Cardiac septum (tissue), 1 donor: ENCODE results near the gene OR56A3. TPM values are rescaled to one million over a fixed set of nuclear protein-coding genes. Genes with fewer than 3 reads are reported as not detected.
"Not testable (repeated sequence)": the region's sequence is repeated elsewhere in the genome, so short reads cannot be mapped to it uniquely, and the experiment has no call there.

Experiments used
- DNase-seq: peaks from one replicate; pipeline ENCODE4 v3.0.0-alpha.2; 2020; ENCODE audit warnings: low spot score
- intact Hi-C: fragments of 100-400 bp; cut with DNase I; formaldehyde crosslinking; loops from one replicate; pipeline ENCODE4 v1.14.0; 2022
- long read RNA-seq: library from polyadenylated mRNA; unstranded; transcript quantifications from one replicate; pipeline ENCODE4 v2.0.0, GENCODE V29; 2021
- total RNA-seq: library from RNA; stranded (reverse); fragmentation: NEBNext Ultra II Directional; extraction: Animal tissue kit (Norgen Biotek cat#: 25700); gene quantifications from one replicate; pipeline ENCODE4 v1.2.1, GENCODE V29; 2021
- donor health status: DM: no; HTN: no; CAD: no.

OR56A3 gene, protein sequence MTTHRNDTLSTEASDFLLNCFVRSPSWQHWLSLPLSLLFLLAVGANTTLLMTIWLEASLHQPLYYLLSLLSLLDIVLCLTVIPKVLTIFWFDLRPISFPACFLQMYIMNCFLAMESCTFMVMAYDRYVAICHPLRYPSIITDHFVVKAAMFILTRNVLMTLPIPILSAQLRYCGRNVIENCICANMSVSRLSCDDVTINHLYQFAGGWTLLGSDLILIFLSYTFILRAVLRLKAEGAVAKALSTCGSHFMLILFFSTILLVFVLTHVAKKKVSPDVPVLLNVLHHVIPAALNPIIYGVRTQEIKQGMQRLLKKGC
- total RNA-seq: not detected
- long read RNA-seq: 0 reads

DNA sequence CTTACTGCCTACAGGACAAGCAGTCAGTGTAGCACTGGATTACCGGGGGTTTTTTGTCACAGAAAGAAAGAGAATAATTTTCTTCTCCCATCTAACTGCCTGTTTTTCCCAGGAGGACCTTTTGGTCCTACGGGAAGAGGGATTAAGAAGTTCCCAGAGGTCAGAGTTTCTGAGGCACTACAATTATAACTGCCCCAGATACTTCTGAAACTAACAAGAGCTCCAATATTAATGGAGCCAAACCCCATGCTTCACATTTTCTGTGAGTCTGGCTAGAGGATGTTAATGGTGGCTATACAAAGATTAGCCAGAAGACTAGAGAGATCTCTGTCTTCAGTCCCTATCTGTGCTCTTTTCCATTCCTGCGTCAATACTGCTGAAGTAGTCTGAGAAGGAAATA, at the start of gene OR56A3:
OR56A3 (plus strand) TSS at position 301 of the 400 bp plus-strand sequence. CDS start 5,096 bp downstream, outside the sequence.
- intact Hi-C loops: no loop called here
- no peak for DNase-seq

DNA sequence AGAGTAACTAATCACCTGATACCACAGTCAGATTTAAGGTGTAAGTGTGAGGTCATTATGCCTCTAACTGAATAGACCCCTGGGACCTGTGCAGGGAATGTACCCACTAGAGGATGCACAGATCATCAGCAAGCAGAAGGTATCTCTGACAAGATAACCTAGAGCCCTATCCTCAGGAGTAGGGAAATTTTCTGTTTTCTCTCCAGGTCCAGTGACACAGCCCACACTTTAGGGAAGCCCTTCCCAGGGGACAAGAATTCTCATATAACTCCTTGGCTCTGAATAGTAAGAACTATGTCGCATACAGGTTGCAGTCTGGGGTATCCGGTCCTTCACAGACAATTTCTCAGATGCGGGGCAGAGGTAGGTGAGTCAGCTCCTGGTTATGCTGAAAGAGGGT, 49.1 kb upstream of the OR56A3 start, which contains the start of gene OR52E5:
OR52E5 (plus strand) TSS at position 301 of the 400 bp plus-strand sequence. CDS start 7,569 bp downstream, outside the sequence.
- no peak for DNase-seq
- intact Hi-C loops: no loop called here

DNA sequence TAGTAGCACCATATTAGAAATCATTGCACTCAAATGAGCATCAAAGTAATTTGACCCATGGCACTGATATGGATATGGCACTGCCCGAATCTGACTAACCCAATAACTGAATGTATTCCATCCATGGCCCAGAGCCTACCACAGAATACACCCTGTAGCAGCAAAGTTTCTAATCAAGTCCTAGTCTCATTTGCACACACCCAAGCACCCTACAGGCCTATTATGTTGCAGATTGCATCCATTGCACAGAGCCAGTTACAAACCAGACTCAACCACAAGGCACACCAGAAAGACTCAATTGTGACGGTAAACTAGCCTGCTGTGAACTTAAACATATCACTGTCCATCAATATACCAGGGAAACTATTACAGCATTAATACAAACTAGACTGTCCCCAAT, 42.5 kb upstream of the OR56A3 start:
- DNase-seq: no peak
- intact Hi-C loops: no loop called here

GRCh38 chr11:5910540-5910939, 31.5 kb upstream of the OR56A3 start:
- DNase-seq: no peak
- intact Hi-C loops: no loop called here

DNA sequence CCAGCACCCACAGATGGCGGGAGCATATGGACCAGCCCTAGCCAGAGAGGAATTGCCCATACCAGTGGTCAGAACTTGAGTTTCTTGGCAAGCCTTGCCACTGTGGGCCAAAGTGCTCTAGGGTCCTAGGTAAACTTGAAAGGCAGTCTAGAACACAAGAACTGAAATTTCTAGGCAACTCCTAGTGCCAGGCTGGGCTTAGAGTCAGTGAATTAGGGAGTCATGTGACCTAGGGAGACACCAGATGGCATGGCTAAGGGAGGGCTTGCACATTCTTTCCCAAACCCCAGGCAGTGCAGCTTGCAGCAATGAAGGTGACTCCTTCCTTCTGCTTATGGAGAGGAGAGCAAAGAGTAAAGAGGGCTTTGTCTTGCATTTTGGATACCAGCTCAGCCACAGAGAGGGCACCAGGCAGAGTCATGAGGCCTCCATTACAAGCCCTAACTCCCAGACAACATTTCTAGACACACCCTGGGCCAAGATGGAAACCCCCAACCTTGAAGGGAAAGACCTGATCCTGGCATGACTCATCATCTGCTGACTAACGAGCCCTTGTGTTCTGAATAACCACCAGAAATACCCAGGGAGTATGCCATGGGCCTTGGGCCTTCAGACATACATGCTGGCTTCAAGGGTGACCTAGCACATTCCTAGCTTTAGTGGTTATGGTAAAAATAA, 19.2 kb upstream of the OR56A3 start:
- intact Hi-C loops: no loop called here
- no peak for DNase-seq

GRCh38 chr11:5923427-5923776, 18.6 kb upstream of the OR56A3 start:
- no peak for DNase-seq
- intact Hi-C loops: no loop called here

DNA sequence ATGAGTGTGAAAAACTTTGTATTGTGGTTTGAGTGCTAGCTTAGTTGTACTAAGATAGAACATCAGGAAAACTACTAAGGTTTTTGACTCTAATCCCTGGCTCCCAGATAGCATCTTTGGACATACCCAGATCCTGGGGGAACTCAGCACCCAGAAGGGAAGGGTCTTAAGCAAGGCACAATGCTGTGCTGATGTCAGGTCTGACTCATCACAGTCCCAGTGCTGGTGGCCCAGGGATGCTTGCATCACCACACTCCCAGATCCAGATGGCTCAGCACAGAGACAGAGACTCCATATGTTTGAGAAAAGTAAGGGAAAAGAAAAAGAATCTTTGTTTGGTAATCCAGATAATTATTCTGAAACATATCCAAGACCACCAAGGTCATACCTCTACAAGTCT, 18.3 kb upstream of the OR56A3 start:
- intact Hi-C loops: no loop called here
- no peak for DNase-seq

- no peak for DNase-seq
- intact Hi-C loops: no loop called here
These were observed 13.8 kb upstream of the OR56A3 start for GRCh38 chr11:5928271-5928670.

DNA sequence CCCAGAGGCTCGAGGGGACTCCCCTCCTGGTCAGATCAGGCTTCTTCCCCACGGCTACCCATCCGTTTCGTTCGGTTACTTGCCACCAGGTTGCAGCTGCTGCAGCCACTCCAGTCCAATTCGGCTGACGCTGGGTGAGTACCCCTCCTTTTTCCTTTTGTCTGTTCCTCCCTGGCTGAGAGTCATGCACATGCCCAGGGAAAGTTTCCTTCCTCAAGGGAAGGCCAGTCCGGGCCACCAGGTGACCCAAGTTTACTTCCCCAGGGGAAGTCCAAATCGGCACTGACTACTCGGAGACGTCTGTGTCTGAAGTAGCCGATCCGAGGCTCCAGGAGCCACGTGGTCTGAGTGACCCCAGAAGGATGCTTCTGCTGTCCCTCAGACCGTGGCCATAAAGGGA, 13.2 kb upstream of the OR56A3 start:
- intact Hi-C loops: no loop called here

GRCh38 chr11:5929571-5930368, 12.3 kb upstream of the OR56A3 start:
- intact Hi-C loops: no loop called here
- DNase-seq: no peak

More for the DNA sequence above, 13.2 kb upstream of the OR56A3 start:
- DNase-seq: no peak

DNA sequence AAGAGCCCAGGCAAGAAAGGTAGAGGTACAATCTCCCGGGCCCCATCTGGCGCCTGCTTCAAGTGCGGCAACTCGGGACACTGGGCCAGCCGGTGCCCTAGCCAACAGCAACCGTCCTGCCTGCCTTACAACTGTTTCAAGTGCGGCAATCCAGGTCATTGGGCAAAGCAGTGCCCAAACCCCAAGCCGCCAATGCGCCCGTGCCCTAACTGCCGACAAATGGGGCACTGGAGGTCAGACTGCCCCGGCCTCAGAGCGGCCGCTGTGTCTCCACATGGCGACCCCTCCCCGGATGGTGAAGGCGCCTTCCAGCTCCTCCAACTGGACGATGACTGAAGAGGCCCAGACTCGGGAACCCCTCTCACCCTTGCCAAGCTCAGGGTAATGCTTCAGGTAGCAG, 11.4 kb upstream of the OR56A3 start:
- DNase-seq: no peak
- intact Hi-C loops: no loop called here

DNA sequence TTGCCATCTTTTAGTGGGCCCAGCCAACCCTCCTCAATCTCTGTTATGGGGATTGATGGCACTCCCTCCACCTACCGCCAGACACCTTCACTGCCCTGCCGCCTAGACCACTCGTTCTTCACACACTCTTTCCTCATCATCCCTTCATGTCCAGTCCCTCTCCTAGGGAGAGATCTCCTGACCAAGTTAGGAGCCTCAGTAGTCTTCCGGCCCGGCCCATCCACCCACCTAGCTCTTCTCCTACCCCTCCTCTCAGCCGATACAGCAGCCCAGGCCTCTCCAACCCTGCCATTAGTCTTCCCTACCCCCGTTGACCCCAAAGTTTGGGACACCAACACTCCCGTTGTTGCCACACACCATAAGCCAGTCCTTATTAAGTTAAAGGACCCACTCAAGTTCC, 11.0 kb upstream of the OR56A3 start:
- intact Hi-C loops: no loop called here

DNA sequence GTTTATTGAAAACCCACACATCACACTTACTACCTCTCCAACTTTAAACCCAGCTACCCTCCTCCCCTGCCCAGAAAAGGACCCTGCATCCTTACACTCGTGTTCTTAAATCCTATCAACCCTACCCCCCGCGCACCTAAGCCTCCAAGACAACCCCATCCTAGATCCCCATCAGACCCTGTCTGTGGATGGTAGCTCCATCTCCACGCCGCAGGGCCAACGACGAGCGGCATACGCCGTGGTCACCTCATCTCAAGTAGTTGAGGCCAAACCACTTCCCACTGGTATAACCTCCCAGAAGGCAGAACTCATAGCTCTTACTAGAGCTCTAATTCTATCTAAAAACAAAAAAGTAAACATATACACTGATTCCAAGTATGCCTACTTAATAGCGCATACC, 9.4 kb upstream of the OR56A3 start:
- intact Hi-C loops: no loop called here
- DNase-seq: no peak

More for the DNA sequence above, 11.0 kb upstream of the OR56A3 start:
- no peak for DNase-seq

GRCh38 chr11:5933116-5933515, 8.9 kb upstream of the OR56A3 start:
- no peak for DNase-seq
- intact Hi-C loops: no loop called here

DNA sequence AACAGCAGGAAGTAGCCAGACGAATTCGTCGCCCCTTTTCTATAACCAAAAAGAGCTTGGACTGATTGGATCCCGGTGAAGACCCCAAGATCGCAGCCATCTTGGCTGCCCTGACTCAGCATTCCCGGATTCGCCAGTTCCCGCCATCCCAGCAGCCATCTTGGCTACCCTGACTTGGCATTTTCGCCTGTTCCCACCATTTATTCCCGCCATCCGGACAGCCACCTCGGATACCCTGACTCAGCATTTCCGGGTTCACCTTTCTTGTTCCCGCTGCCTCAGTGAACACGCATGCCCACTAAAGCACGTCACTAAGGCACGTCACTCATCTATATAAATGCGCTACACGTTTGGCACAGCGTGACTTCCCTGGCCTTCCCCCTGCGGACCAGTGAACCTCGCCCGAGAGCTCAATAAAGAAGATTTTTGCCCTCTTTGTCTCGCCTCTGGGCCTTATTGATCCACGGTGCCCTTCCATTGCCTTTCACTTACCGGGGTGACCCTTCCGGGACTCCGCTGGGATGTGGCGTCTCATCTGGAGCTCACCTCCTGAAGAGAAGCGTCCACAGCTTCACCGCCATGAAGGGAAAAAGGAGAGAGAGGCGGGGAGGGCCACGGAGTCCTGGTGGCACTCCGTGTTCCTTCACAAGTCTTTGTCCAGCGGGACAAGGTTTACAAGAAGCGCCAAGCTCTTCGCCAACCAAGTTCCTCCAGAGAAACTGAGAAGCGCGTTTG, 4.0 kb upstream of the OR56A3 start:
- no peak for DNase-seq
- intact Hi-C loops: no loop called here

GRCh38 chr11:5938603-5938965, 3.5 kb upstream of the OR56A3 start:
- intact Hi-C loops: no loop called here
- no peak for DNase-seq

DNA sequence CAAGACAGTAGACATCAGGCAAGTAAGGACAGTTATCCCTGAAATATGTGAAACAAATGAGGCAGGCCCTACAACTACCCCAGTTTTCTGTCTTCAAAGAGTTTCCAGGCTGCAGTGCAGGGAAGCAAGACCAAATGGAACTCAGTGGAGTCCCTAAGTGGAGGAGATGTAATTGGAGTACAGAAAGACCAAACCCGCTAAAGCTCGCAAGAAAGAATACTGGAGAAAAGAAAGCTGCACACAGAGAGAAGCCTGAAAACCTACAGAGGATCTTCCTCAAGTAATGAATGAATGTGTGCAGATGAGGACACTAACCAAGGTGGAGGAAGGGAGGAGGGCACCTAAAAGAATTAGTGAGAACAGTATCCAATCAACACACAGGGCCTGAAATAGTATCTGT, 1.3 kb upstream of the OR56A3 start:
- intact Hi-C loops: no loop called here
- DNase-seq: no peak

- no peak for DNase-seq
- intact Hi-C loops: no loop called here
These were observed 13.5 kb downstream of the OR56A3 start for GRCh38 chr11:5955586-5955985.

- intact Hi-C loops: not testable (repeated sequence)
These were observed 18.8 kb downstream of the OR56A3 start for GRCh38 chr11:5960704-5961320.

More at GRCh38 chr11:5960704-5961320, 18.8 kb downstream of the OR56A3 start:
- DNase-seq: not testable (repeated sequence)
